Myocyte (in vitro differentiated cells): Measurements from ENCODE around the gene CFAP119. TPM values are rescaled to one million over a fixed set of nuclear protein-coding genes. Genes with fewer than 3 reads are reported as not detected.
A peak's percentile ranks its signal among the peaks of the same experiment; 100 is the strongest.
"Not testable (repeated sequence)": the region's sequence is repeated elsewhere in the genome, so short reads cannot be mapped to it uniquely, and the experiment has no call there.

Experiments
- DNase-seq: peaks from one replicate; pipeline ENCODE4 v3.0.0-alpha.2; 2012; ENCODE audit warnings: low read depth
- polyA plus RNA-seq: library from polyadenylated mRNA; unstranded; fragments of >200 nt; gene quantifications from one replicate; pipeline ENCODE4 v1.2.1, GENCODE V29; 2012; ENCODE audit warnings: missing spikeins
- total RNA-seq: library from RNA; depleted of rRNA; stranded (reverse); fragments of >200 nt; gene quantifications from 2 replicates; pipeline ENCODE4 v1.2.3, GENCODE V29; 2014

The CFAP119 gene
- total RNA-seq = 3.9 and 4.1 TPM in 2 replicates
- 5.4 TPM for polyA plus RNA-seq

GRCh38 chr16:30761928-30762902 lies at the start of gene CFAP119, which contains the start of gene RNF40:
Gene CFAP119 (minus strand): TSS chr16:30762062. CDS start chr16:30761748, 314 bp downstream.
Gene RNF40 (plus strand): TSS chr16:30762322. CDS start chr16:30762546, 224 bp downstream.
- DNase-seq = peak; percentile 99

- DNase-seq = not testable (repeated sequence)
Measured at GRCh38 chr16:30809675-30810074, 47.8 kb upstream of the CFAP119 start.

DNA sequence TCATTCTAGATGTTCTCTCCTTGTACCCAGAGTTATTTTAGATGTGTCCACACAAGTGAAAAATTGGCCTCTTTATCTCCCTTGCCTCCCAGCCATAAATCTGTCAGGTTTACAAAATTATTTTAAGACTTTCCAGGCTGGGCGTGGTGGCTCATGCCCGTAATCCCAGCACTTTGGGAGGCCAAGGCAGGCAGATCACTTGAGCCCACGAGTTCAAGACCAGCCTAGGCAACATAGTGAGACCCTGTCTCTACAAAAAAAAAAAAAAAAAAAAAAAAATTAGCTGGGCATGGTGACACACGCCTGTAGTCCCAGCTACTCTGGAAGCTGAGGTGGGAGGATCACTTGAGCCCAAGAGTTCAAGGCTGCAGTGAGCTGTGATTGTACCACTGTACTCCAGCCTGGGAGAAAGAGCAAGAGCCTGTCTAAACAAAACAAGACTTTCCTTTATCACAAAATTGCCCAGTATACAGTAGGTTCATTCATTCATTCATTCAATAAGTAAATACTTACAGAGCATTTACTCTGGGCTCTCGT lies 47.1 kb upstream of the CFAP119 start:
- not testable (repeated sequence) for DNase-seq

- no peak for DNase-seq
Measured at GRCh38 chr16:30808146-30808545, 46.3 kb upstream of the CFAP119 start.

- DNase-seq = peak; percentile 88
Measured at GRCh38 chr16:30805370-30806169, 43.7 kb upstream of the CFAP119 start.

- DNase-seq = no peak
Measured at GRCh38 chr16:30805056-30805369, 43.2 kb upstream of the CFAP119 start.

DNA sequence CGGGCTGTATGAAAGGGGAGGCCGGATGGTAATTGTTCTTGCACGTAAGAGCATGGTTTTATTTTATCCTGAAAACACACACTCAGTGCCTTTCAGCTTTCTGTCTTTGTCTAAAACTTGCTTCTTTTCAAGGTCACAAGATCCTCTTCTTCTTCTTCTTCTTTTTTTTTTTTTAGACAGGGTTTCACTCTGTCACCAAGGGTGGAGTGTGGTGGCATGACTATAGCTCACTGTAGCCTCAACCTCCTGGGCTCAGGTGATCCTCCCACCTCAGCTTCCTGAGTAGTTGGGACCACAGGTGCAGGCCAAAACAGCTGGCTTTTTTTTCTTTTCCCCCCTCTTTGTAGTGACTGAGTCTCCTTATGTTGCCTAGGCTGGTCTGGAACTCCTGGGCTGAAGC lies 41.1 kb upstream of the CFAP119 start:
- no peak for DNase-seq

- no peak for DNase-seq
Measured at GRCh38 chr16:30797670-30798309, 35.9 kb upstream of the CFAP119 start.

DNA sequence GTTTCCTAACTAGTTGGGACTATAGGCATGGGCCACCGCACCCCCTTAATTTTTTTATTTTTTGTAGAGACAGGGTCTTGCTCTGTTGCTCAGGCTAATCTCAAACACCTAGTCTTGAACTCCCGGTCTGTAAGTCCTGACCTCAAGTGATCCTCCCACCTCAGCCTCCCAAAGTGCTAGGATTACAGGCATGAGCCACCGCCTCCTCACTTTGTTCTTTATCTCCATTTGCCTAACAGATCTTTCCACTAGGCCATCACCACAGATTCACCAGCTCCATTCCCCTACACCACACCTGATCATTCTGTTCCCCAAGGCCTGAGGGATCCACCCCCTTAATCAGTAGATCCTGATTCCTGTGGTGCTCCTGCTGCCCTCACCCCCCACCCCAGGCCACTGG lies 32.8 kb upstream of the CFAP119 start:
- no peak for DNase-seq

DNA sequence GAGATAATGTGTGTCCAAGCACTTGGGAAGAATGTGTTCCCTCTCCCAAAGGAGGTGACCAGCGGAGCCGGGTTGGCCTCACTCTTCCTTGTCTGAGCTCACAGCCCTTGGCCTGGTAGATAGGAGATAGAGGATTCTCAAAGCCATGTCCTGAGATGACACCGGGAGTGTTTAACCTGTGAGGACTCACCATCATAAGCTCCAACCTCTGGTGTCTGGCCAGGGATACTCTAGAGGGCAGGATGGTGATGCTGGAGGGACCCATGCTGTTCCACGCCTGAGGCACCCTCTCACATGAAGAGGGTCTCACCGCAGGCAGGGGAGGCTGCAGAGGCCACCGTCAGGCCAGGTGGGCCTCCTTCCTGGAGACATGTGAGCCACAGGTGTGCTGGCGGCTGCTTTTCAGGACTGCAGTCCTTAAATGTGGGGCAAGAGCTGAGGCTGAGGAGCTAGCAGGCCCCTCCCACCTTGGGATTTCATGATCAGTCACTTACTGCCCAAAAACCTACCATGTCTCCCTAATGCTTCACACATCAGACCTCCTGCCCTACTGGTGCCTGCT lies 31.7 kb upstream of the CFAP119 start:
- no peak for DNase-seq

GRCh38 chr16:30787613-30788378 lies 25.9 kb upstream of the CFAP119 start:
- DNase-seq = no peak

DNA sequence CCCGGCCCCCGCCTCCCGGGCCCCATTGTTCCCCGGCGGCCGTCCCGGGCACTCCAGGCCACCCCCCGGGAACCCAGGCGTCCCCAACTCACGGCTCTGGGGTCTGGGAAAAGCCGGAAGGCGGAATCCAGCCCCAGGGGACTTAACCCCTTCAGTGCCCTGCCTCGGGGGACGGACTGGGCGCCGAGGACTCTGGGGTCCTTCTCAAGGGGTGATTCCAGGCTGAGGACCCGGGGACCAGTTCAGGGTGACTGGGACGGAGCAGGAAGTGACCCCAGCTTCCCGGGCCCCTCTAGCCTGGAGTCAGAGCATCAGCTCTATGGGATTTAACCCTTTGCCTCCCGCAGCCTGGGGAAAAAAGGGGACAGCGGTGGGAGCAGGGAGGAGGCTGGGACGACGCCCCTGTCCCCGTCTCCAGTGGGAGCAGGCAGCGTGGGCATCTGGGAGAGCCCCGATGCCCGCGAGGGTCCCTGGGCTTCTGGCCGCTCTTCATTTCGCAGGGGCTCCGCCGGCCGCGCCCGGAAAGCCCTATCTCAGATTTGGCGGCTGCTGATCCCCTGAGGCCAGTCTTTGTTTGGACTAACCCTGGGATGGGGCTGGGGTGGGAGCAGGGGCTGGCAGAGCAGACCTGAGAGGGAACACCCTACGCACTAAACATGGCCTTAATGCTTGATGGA lies 25.2 kb upstream of the CFAP119 start, which contains the start of gene ZNF629:
TSS of gene ZNF629 (minus strand) at position 270 of the 677 bp plus-strand sequence. CDS start 2,723 bp downstream, outside the sequence.
- DNase-seq = peak; percentile 89

DNA sequence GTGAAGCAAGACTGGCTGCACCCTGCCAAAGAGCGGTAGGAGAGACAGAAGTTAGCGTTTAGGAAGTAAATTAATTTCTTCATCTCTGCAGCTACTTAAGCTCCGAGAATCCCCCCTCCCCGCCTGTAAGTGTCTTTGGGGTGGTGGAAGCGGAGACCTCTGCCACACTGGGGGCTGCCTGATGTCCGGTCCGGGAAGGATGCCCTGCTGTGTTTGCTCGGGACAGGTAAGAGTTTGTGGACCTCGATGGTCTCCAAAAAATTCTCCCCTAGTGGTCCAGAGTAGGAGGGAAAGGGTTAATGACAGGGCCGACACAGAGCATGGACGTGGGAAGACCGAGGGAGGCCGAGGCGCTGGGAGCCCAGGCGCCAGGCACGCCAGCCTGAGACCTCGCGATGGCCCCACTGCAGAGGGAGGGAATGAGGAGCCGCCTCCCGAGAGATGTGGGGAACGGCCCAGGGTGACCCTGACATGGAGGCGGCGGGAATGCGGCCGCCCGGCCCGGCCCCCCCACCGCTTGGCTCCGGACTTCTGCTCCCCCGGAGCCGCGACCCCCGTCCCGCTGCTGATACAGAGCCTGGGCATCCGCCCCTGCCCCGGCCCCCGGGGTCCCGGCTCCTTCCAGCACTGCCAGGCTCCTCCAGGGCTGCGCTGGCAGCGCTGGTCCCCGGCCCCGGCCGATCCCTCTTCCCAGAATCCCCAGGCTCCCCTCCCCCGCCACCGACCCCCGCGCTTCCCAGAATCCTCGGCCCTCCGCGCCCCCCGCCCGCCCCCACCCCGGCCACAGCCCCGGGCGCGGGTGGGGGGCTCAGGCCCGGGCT lies 24.5 kb upstream of the CFAP119 start:
- DNase-seq = peak; percentile 68

GRCh38 chr16:30785126-30786106 lies 23.6 kb upstream of the CFAP119 start:
- DNase-seq = peak; percentile 54

DNA sequence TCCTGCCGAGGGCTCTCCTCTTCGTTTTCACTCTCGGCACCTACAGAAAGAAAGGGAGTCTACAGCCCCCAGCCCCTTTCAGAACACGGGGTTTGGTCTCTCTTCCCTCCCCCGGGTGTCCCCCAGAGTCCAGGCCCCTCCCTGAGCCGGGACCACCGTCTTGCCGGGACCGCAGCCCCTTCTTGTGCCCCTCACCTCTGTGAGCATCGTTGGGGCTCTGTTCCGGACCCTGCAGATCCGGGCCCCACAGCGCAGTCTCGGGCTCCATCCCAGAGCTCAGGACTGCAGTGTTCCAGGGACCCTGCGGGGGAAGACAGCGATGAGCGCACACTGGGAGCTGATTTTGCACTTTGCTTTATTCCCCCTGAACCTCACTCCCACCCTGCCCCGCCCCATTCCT lies 22.4 kb upstream of the CFAP119 start:
- DNase-seq = no peak

DNA sequence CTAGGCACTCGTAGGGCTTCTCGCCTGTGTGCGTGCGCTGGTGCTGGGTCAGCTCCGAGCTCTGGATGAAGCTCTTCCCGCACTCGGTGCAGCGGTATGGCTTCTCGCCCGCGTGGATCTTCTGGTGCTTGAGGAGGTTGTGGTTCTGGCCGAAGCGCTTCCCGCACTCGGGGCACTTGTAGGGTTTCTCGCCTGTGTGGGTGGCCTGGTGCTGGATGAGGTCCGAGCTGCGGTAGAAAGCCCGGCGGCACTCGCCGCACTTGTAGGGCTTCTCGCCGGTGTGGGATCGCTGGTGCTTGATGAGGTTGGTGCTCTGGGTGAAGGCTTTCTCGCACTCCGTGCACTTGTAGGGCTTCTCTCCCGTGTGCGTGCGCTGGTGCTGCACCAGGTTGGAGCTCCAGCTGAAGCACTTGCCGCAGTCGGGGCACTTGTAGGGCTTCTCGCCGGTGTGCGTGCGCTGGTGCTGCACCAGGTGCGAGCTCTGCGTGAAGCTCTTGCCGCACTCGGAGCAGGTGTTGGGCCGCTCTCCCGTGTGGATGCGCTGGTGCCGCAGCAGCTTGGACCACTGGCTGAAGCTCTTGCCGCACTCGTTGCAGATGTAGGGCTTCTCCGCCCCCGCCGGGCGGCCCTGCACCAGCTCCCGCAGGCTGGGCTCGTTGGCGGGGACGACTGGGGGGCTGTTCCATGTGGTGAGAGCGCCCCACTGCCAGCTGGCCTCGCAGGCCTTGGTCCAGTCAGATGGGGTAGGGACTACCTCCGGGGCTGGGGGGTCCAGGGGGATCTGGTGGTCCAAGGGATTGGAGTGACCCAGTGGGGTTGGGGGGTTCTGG lies 21.6 kb upstream of the CFAP119 start:
- no peak for DNase-seq
